GM12874 (cell line): ENCODE measurements around the gene CHD6.

ENCODE experiments used
- CTCF ChIP-seq: IDR thresholded peaks from 2 replicates; pipeline ENCODE4 v1.5.1; 2011; ENCODE audit warnings: low read depth, mild to moderate bottlenecking, control low read depth, low read length, moderate library complexity; ENCODE audit not compliant: insufficient read depth

Gene CHD6

DNA sequence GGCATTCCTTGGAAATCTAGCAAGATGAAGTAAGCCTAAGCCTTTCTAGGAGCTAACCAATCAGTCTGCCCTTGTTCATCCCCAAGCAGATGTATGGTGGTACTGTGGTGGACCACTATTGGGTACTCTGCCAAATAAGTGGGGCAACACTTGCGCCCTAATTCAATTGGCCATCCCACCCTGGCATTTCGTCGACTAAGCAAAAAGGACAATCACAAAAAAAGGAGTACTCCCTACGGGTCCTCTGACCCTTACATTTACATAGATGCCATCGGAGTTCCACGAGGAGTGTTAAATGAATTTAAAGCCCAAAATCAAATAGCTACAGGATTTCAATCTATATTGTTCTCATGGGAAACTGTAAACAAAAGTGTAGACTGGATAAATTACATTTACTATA is 19.5 kb downstream of the CHD6 start:
- no peak for TF ChIP-seq CTCF

GRCh38 chr20:41594514-41595322 is 23.5 kb downstream of the CHD6 start:
- no peak for TF ChIP-seq CTCF

GRCh38 chr20:41592516-41593216 is 25.5 kb downstream of the CHD6 start:
- TF ChIP-seq CTCF: no peak

- TF ChIP-seq CTCF: no peak
Measured at GRCh38 chr20:41587956-41588355, 30.2 kb downstream of the CHD6 start.

DNA sequence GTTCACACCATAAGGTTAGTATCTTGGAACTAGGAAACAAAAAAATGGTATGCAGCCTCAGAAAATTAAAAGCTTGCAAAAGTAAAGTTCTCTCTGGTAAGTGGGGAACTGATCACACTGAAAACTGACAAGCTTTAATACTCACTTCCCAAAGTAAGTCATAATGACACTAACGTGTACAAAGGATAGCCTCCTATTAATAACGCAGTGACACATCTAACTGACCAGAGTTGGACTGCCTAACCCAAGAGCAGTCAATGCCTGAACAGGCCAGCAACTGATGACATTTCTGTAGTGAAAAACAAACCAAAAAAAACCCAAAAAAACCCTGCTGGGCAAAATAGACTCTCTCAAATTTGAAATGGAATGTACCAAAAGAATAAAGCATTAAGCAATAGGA is 30.7 kb downstream of the CHD6 start:
- TF ChIP-seq CTCF: no peak

DNA sequence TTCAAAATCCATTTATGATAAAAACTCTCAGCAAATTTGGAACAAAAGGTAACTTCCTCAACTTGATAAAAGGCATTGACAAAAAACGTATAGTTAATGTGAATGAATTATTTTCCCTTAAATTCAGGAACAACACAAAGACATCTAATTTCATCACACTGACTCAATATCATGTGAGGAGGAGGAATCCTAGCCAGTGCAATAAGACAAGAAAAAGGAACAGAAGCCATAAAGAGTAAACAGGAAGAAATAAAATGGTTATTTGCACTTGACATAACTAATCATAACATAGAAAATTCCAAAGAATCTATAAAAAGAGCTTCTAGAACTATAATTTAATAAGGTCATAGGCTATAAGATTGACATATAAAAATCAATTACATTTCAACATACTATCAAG is 31.4 kb downstream of the CHD6 start:
- no peak for TF ChIP-seq CTCF

- TF ChIP-seq CTCF: no peak
Measured at GRCh38 chr20:41580350-41580749, 37.8 kb downstream of the CHD6 start.
